DOHH2 (cell line): Measurements from ENCODE around the gene TEX52.

ENCODE experiments used
- H3F3A ChIP-seq: fragments of 200-600 bp; sonication (generic), shearing (Covaris generic); 2 replicates; pipeline ENCODE4 v1.6.0; 2016; ENCODE audit warnings: antibody characterized with exemption, mild to moderate bottlenecking; ENCODE audit not compliant: control insufficient read depth, insufficient read depth
- H3K27ac ChIP-seq: fragments of 200-600 bp; sonication (generic); 2 replicates; pipeline ENCODE4 v1.5.1; 2014; ENCODE audit warnings: low read depth, mild to moderate bottlenecking, low read length, moderate library complexity
- H3K27me3 ChIP-seq: fragments of 200-600 bp; sonication (generic); 2 replicates; pipeline ENCODE4 v1.6.1; 2014; ENCODE audit warnings: mild to moderate bottlenecking, low read length, mixed read lengths; ENCODE audit not compliant: control insufficient read depth
- H3K36me3 ChIP-seq: fragments of 200-600 bp; sonication (generic); 2 replicates; pipeline ENCODE4 v1.6.1; 2014; ENCODE audit warnings: mild to moderate bottlenecking, low read length, moderate library complexity, mixed read lengths; ENCODE audit not compliant: control insufficient read depth
- H3K4me1 ChIP-seq: fragments of 200-600 bp; sonication (generic); 2 replicates; pipeline ENCODE4 v1.6.1; 2014; ENCODE audit warnings: mild to moderate bottlenecking, low read length, mixed read lengths; ENCODE audit not compliant: control insufficient read depth
- H3K4me2 ChIP-seq: fragments of 200-600 bp; sonication (generic); 2 replicates; pipeline ENCODE4 v1.6.0; 2014; ENCODE audit warnings: mild to moderate bottlenecking, low read length, moderate library complexity
- H3K4me3 ChIP-seq: fragments of 200-600 bp; sonication (generic); 2 replicates; pipeline ENCODE4 v1.5.1; 2014; ENCODE audit warnings: mild to moderate bottlenecking, low read length, mixed read lengths
- H3K79me2 ChIP-seq: fragments of 200-600 bp; sonication (generic); 2 replicates; pipeline ENCODE4 v1.6.1; 2014; ENCODE audit warnings: mild to moderate bottlenecking, low read length, mixed read lengths; ENCODE audit not compliant: control insufficient read depth
- H3K9me2 ChIP-seq: fragments of 200-600 bp; sonication (generic); replicated peaks from 2 replicates; pipeline ENCODE4 v1.6.1; 2014; ENCODE audit warnings: mild to moderate bottlenecking, low read length, mixed read lengths; ENCODE audit not compliant: control insufficient read depth
- H3K9me3 ChIP-seq: fragments of 200-600 bp; sonication (generic); 2 replicates; pipeline ENCODE4 v1.6.1; 2014; ENCODE audit warnings: antibody characterized with exemption, low read length, mixed read lengths; ENCODE audit not compliant: control insufficient read depth, insufficient read depth
- H4K20me1 ChIP-seq: fragments of 200-600 bp; sonication (generic); 2 replicates; pipeline ENCODE4 v1.6.0; 2014; ENCODE audit warnings: low read depth, mild to moderate bottlenecking, antibody characterized with exemption, low read length, moderate library complexity; ENCODE audit not compliant: control insufficient read depth, insufficient read depth
- EZH2phosphoT487 ChIP-seq: fragments of 200-600 bp; sonication (generic); IDR thresholded peaks from 2 replicates; pipeline ENCODE4 v1.6.1; 2017; ENCODE audit warnings: borderline replicate concordance, mild to moderate bottlenecking, antibody characterized with exemption, low read length, moderate library complexity, mixed read lengths
- TF ChIP-seq, protein P1 (sequence below): fragments of 200-600 bp; sonication (generic); IDR thresholded peaks from one replicate; pipeline ENCODE4 v1.5.1; 2014; ENCODE audit warnings: antibody characterized with exemption, mild to moderate bottlenecking, low read depth, low read length; ENCODE audit not compliant: poor library complexity, severe bottlenecking

Gene TEX52

DNA sequence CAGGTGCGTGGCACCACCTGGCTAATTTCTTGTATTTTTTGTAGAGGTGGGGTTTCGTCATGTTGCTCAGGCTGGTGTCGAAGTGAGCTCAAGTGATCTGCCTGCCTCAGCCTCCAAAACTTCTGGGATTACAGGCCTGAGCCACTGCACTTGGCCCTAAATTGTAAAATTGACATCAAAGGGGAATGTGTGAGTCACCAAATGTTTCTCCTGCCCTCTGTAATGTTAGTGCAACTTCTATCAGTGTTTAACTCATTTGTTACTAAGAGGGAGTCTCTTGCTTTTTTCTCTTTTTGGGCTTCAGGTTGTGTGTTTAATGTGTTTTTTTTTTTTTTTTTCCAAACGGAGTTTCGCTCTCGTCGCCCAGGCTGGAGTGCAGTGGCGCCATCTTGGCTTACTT is 36.2 kb upstream of the TEX52 start:
- TF ChIP-seq, protein P1, sequence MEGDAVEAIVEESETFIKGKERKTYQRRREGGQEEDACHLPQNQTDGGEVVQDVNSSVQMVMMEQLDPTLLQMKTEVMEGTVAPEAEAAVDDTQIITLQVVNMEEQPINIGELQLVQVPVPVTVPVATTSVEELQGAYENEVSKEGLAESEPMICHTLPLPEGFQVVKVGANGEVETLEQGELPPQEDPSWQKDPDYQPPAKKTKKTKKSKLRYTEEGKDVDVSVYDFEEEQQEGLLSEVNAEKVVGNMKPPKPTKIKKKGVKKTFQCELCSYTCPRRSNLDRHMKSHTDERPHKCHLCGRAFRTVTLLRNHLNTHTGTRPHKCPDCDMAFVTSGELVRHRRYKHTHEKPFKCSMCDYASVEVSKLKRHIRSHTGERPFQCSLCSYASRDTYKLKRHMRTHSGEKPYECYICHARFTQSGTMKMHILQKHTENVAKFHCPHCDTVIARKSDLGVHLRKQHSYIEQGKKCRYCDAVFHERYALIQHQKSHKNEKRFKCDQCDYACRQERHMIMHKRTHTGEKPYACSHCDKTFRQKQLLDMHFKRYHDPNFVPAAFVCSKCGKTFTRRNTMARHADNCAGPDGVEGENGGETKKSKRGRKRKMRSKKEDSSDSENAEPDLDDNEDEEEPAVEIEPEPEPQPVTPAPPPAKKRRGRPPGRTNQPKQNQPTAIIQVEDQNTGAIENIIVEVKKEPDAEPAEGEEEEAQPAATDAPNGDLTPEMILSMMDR, result no peak
- no peak for TF ChIP-seq EZH2phosphoT487
- no peak overlapping the region for H3K4me3 ChIP-seq
- H3K27me3 ChIP-seq, result no peaks in the 10 kb centered on the region
- peaks cover 12% of the 10 kb centered on the region for H3K36me3 ChIP-seq
- no peaks in the 10 kb centered on the region for H4K20me1 ChIP-seq
- peaks cover 16% of the 10 kb centered on the region for H3K4me1 ChIP-seq
- no peaks in the 10 kb centered on the region for H3K9me3 ChIP-seq
- no peak overlapping the region for H3K27ac ChIP-seq
- no peak overlapping the region for H3K4me2 ChIP-seq
- H3F3A ChIP-seq, result peaks cover 12% of the 10 kb centered on the region; the same call in 1 of the 2 replicates
- H3K9me2 ChIP-seq, result no peaks in the 10 kb centered on the region
- peaks cover 27% of the 10 kb centered on the region for H3K79me2 ChIP-seq

DNA sequence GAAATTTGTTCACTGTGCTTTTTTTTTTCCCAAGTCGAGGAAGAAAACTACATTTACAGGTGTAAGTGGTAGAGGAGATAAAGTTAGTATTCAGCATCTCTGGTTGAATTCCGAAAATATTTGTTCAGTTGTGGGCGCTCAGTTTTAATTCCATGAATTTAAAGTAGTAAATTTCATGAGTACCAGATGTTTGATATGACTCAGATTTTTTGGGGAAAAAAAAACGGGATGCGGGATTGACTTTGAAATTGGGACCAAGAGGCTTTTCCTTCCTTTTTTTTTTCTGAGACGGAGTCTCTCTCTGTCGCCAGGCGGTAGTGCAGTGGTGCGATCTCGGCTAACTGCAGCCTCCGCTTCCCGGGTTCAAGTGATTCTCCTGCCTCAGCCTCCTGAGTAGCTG is 35.4 kb upstream of the TEX52 start:
- Histone ChIP-seq H3K4me1 (peaks cover 16% of the 10 kb centered on the region), H3K79me2 (peaks cover 27% of the 10 kb centered on the region), H3F3A (peaks cover 12% of the 10 kb centered on the region; the same call in 1 of the 2 replicates), H3K4me2 (peak overlapping the region; percentile 99), H3K4me3 (no peak overlapping the region), H3K27me3 (no peaks in the 10 kb centered on the region), H3K36me3 (peaks cover 18% of the 10 kb centered on the region), H3K9me2 (no peaks in the 10 kb centered on the region), H3K9me3 (no peaks in the 10 kb centered on the region), H3K27ac (no peak overlapping the region), H4K20me1 (no peaks in the 10 kb centered on the region)
- TF ChIP-seq, protein P1, result no peak
- TF ChIP-seq EZH2phosphoT487, result no peak

DNA sequence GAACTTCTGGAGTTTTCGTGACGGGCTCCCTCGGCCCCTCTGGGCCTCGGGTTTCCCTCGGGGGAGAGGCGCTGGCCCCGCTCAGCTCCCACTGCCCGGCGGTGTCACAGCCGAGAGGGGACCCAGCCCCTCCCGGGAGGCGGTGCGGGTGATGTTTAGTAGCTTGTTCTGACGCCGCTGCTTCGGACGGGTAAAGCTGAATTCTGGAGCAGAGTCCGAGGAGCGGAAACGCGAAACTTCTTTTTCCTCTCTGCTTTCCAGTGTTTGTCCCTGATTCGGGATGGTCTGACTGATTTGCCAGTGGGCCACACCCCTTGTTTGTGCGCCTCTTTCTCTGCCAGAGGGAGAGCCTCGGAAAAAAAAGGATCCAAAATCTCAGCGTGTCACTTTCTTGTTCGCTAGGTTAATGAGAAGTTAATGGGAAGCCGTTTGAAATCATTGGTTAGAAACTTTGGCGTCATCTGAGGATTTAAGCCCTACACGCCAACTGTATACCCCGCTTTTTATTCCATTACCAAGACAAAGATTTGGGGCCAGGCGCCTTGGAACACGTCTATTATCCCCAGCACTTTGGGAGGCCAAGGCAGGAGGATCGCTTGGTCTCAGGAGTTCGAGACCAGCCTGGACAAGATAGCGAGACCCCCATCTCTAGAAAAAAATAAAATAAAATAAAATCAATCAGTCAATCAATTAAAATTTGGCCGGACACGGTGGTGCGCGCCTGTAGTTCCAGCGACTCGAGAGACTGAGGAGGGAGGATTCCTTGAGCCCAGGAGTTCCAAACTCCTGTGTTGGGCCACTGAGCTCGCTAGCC is 34.6 kb upstream of the TEX52 start:
- peak overlapping the region; percentile 99 for H3K4me2 ChIP-seq
- no peaks in the 10 kb centered on the region for H4K20me1 ChIP-seq
- H3F3A ChIP-seq, result peaks cover 12% of the 10 kb centered on the region; the same call in 1 of the 2 replicates
- H3K79me2 ChIP-seq, result peaks cover 26% of the 10 kb centered on the region
- no peaks in the 10 kb centered on the region for H3K9me3 ChIP-seq
- H3K27me3 ChIP-seq, result no peaks in the 10 kb centered on the region
- H3K4me3 ChIP-seq, result peak overlapping the region; percentile 84
- peaks cover 16% of the 10 kb centered on the region for H3K4me1 ChIP-seq
- no peaks in the 10 kb centered on the region for H3K9me2 ChIP-seq
- peaks cover 23% of the 10 kb centered on the region for H3K36me3 ChIP-seq
- peak overlapping the region; percentile 6; the same call in 1 of the 2 replicates for H3K27ac ChIP-seq
- TF ChIP-seq EZH2phosphoT487, result no peak
- TF ChIP-seq, protein P1, result no peak
